GM18508 (cell line): Measurements from ENCODE around the gene FOCAD.

ENCODE experiments used
- ATAC-seq: cut with Tn5 transposase; IDR thresholded peaks from one replicate; pipeline ENCODE4 v1.9.1; 2021; ENCODE audit warnings: moderate number of reproducible peaks; ENCODE audit not compliant: insufficient read depth, unreplicated experiment

The FOCAD gene

DNA sequence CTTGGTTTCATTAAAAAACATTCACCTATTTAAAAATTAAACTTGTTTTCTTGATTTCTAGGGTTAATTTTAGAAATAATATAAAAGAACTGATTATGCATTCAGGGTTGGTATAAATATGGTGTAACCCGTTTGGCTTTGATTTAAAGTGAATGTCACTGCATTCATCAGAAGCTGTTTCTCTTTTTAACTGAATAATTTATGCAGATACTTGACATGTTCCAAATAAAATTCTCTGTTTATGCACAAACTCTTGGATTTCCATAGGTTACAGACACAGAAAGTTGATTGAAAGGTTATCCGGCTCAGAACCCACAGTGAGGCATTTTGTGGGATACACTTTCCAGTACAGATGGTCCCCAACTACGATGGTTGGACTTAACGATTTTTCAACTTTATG lies 186.1 kb downstream of the FOCAD start:
- no peak for ATAC-seq

DNA sequence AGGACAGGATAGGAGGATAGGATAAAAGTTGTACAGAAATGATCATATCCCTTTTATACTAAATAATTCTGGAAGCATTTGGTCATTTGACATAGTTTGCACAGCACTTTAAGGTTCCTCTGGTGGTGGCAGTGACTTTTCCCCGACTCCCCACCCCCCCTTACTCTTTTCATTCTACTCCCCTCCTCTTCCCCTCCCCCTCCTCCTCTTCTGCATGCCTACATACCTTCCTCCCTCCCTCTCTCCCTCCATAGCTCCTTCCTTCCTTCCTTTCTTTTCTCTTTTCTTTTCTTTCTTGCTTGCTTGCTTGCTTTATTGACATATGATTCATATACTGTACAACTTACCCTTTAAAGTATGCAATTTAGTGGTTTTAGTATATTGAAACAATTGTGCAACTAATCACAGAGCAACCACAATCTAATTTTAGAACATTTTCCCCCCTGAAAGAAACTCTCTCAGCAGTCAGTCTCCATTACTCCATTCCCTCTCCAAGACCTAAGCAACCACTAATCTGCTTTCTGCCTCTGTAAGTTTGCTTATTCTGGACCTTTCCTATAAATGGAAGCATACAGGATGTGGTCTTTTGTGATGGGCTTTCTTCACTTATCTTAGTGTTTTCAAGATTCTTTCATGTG lies 188.4 kb downstream of the FOCAD start:
- no peak for ATAC-seq

DNA sequence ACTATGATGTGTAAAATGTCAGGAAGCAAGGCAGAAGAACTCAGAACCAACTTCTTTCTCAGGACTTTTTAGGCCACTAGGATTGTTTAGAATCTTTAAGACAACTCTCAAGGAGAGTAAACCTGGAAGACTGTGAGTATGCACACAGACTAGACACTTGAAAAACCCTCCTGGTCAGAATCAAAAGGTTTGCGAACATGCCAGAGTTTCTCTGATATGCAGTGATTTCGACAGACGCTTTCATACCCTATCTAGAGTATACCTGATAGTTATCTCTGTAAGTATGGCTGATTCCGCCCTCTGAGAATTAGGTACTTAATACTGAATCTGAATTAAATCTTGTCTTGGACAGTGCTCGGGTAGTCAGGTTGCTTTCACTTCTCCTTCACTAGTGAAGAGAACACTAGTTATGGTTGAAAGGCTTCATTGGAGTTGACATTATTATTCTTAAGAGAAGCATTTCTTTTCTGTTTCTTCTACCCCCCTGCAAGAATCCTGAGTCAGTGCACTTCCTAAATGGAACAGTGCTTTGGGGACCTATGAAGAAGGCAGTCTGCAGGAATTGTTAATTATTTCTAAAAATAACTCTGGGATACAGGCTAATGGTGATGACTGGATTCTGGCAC lies 189.3 kb downstream of the FOCAD start:
- ATAC-seq, result no peak

DNA sequence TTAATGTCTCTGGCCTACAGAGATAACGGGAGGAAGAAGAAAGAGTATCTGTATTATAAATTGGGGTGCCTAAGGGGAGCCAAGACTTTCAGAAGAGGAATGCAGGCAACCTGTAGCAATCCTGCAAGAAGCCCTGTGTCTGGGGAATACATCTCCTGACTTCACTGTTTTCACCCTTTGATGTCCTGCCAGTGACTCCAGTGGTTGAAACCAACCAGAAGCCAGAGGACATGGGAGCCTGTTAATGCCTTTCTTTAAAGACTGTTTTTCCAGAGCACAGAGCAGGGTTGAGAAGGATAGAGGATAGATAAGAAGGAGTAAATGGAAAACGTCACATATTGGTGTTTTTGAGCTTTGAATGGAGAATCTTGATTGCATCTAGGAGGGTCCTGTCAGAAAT lies 196.2 kb downstream of the FOCAD start:
- no peak for ATAC-seq

DNA sequence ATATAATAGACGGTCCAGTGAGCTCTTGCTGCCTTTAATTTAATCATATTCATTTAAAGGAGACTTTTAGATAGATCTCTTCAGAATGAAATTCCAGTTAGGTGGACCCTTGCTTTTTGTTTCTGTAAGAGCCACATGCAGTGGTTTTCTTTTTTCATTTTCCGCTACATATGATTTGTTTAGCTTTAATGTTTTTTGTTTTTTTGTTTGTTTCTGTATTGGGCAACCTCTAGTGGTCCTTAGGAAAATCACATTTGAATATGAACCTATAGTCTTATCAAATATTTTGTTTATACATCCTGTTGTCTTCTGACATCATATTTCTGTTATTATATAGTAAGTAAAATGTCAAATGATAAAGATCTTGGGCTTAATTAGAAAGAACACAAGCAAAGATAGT lies 196.6 kb downstream of the FOCAD start:
- ATAC-seq, result no peak

DNA sequence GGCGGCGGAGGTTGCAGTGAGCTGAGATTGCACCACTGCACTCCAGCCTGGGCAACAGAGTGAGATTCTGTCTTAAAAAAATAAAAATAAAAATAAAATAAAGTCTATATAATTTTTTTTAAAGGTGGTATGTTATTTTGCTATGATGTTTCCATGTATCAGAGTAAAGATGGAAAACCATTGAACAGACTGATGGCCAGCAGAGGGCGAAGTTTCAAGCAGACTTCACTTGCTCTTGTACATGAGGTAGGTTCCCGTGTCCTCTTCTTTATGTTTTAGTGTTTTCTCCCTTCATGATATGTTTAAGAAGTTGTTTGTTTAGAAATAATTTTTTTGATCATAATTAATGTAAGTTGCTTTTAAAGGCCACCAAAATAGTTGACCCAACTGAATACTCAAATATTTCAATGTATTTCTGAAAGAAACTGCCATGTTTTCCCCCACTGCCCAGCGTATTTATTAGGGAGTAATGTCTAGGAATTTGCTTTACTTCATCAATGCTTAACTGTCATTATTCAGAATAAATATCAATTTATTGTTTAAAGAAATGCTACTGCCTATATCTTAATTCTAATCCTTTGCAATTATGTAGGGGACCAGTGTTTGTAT lies 201.0 kb downstream of the FOCAD start:
- ATAC-seq, result no peak

DNA sequence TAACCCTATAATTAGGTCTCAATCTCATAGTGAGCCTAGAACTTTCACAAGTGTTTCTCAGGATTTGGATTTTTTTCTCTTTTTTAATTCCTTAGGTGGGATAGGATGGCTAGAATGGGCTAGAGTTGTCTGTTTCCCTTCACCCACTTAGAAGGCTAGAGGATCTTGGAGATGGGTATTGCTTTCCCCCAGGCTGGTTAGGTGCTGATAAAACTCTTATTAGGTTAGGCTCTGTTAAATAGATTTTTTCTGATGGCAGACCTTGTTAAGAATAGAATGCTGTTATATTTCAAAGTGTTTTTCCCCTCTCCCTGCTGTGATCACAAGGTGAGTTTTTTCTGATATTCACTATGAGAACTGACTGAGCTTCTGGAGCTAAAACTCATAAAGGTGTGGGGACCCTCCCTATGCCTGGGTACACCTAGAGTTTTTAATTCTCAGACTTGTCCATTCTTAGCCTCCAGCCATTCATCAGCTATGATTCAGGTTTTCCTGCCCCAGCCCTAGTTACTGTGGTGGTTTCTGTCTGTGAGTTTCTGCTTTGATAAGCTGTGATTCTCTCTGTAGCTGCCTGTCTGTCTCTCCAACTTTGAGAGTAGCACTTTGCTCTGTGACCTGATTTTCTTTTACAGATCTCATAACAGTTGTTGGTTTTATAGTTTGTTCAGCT lies 215.0 kb downstream of the FOCAD start:
- no peak for ATAC-seq

DNA sequence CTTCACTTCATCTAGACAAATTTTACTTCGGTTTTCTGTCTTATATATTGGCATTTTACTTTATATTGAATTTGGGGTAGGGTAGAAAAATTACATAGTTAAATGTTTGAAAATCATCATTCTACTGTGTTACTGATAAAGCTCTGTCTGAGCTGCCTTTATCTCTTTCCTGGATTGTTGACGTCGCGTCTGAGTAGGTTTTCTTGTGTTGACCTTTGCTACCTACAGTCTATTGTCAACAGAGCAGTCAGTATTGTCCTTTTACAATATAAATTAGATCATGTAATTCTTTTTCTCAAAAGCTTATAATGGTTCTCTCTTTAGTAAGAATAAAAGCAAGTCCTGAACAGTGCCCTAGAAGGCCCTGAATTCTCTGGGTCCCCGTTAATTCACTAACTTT lies 219.2 kb downstream of the FOCAD start:
- no peak for ATAC-seq

DNA sequence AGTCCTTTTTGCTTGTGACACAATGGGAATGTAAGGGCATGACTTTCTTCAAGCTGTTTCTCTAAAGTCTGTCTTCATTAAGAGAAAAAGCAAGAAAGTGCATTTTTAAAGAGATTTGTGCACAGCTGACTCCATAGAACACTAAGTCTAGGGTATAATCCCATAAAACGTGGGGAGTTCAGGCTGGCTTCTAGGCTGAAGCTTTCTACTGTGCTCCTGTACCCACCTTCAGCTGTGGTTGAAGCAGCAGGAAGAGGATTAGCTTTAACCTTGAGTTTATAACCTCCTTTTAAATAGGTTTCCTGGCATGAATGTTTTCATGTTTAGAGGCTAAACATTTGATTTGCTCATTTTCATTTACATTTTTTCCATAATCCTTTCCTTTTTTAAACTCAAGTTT lies 220.9 kb downstream of the FOCAD start:
- ATAC-seq, result no peak

DNA sequence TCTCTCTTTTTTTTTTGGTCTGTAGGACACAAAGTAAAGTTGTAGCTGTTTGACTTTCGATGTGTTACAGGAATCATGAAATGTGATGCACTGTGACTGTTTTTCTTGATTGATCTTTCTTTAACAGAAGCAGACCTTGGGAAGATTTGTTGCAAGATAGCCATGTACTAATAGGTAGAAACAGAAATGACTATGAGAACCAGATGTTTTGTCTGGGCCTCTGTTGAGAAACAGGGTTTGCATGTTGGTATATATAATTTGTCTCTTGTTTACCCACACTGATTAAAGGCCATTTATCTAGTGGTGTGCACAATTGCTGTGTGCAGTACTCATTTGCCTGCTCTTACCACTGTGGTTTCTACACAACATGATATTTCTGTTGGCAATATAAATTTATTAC lies 222.3 kb downstream of the FOCAD start:
- no peak for ATAC-seq

DNA sequence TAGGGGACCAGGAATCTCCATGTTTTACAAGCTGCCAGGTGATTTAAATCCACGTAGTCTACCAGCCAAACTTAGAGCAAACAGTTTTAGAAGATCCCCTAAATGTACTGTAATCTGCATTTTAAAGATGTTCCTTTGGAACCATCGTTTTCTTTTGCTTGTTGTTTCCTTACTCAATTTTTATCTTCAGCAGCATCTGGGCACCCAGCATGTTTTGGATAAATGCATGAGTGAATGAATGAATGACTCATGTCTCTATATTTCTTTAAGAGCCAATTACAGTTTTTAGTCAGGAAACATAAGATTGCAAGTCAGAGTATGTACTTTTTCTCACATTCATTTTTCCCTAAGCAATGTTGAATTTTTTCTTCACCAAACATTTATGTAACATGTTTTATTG lies 224.4 kb downstream of the FOCAD start:
- no peak for ATAC-seq

DNA sequence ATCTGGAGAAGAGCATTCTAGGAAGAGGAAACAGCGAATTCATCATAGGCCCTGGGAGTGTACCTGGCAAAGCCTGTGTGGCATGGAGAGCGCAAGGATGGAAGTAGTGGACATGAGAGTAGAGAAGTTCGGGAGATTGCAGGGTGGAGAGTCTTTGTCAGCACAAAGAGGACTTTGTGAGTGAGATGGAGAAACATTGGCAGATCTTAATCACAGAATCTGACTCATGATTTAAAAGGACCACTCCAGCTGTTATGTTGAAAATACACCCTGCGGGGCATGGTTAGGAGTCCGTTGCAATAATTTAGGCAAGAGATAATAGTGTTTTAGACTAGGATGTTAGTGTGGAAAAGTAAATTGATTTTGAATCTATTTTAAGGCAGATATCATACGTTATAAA lies 230.5 kb downstream of the FOCAD start:
- no peak for ATAC-seq

DNA sequence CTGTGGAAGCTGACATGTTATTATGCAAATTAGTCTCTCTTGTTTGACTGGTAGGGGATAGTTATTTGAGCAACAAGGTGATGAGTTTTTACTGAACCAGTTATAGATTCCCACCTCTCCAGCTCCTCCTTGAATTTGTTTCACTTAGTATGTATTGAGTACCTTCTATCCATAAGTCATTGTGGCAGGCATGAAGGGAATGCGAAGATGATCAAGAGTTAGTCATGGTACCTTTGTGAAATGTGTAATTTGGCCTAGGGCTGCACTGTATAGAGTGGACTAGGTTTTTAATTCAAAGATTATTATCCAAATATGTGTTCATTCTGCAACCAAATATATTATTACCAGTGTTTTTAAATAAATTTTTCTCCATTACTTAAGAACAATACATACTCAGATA lies 237.3 kb downstream of the FOCAD start:
- ATAC-seq, result no peak

DNA sequence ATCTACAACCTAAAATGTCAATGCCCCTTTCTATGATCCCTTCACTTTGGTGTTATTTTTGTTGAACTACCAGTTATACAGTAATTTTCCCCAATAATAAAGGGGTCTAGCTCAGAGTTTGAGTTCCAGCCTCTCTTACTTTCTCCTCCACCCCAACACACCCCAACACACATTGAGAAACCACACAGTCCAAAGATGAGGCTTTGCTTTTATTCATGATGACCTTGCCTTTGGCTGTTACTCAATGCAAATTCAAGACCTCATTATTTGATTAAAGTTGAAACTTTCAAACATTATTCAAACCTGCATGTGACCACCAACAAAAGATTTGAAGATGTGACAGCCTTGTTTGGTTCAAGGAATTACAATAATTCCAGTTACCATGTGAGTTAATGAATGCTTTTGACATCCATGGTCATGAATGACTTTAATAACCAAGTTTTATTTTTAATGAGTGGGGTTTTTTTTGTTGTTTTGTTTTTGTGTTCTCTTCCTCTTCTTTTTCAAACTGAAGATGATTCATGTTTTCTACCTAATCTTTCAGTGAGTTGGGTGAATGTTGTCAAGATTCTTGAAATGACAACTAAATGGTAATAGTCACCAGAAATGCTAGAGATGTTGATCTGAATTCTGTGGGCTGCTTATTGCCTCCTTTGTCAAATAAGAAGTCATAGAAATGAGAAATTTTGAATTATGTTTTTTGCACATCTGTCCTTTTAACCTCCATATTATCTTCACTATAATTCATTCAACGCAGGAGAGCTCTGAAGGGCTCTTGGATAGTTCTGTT lies 241.4 kb downstream of the FOCAD start:
- no peak for ATAC-seq

DNA sequence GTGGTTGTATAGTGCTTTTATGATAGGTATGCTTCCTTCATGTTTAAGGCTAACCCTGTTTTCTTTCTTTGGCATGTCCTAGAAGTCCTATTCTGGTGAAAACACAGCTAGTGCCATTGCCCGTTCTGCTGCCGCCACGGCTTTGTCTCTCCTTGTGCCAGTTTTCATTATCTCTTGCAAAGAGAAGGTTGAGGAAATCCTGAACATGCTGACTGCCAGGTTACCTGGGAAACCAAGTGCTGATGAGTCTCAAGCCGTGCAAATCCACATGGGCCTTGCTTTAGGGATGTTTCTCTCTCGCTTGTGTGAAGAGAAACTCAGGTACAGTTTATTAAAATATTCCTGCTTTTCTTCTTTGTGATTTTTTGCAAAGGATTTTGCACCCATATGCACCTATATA lies 245.2 kb downstream of the FOCAD start:
- ATAC-seq, result no peak

DNA sequence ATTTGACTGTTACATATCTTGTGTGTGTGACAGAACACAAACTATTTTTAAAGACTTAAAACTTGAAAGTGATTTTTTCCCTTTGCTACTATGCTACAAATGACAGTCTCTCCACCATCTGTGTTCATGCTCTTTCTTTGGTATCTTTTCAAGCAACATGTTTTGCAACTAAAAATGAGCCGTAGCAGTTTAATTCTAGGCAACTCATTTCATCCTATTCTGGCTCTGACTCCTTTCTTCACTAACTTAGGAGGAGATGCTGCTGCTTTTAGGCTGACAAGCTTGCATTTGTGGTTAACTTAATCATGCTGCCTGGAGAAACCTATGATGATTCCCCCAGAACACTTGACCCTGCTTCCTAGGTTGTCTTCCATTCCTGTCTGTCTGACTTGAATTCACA lies 246.8 kb downstream of the FOCAD start:
- no peak for ATAC-seq

DNA sequence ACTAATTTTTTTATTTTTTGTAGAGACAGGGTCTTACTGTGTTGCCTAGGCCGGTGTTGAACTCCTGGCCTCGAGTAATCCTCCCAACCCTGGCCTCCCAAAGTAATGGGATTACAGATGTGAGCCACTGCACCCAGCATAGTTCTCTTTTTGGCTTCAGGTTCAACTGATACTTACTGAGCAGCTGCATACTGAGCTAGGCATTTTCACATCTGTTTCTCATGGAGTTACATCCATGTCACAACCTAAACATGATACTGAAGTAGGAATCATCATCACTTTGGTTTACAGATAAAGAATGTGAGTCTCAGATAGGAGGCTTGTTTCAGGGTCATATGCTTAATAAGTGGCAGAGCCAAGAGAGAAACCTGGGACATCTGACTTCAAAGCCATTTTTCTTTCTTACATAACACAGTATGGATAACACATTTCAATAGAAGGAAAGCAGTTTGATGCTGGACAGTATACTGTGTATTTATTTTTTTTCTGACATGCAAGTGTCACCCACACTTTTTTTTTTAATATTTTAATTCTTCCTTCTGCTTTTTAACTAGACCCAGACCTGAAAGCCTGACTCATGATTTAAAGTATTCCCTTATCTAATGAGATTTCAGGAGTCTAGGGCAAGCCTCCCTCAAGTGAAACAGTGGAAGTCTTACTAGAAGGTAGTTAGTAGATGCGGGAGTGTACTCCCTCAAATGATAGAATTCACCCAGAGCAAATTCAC lies 256.6 kb downstream of the FOCAD start:
- ATAC-seq, result no peak

DNA sequence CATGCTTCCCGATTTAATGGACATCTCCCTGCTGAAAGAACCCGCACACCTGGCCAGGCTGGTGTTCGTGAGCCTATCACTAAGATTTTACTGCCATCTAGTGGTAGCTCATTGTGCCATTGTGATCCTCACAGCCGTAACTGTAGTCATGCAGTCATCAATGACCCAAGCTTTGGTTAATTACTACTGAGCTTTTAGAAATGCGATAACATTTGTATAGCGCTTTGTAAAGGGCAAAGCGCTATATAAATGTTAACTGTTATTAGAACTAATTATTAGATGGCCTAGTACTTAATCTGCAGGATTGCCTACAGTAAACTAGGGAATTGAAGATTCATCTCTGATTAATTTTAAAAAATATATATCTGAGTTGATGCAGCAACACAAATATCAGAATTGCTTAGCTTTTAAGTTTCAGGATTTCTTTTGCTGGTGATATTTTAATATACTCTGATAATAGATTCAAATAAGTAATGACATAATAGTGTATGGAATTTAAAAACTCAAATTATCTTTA lies 257.2 kb downstream of the FOCAD start:
- peak; percentile 90 for ATAC-seq

DNA sequence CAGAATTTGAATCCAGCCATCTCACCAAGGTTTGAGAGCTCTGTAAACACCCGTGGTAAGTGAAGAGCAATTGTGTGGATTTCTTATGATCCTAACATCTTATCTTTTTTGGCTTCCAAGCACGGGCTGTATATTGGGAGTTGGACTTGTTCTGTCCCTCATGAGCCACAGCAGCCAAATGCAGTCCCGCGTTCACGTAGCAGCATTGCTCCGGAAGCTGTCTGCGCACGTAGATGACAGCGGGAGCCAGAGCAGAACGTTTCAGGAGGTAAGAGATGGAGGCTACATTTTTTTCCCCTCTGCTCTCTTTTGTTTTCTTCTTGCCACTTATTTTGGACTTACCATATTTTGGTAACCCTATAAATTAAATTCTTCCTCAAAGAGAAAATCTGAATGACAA lies 260.4 kb downstream of the FOCAD start:
- ATAC-seq, result no peak

DNA sequence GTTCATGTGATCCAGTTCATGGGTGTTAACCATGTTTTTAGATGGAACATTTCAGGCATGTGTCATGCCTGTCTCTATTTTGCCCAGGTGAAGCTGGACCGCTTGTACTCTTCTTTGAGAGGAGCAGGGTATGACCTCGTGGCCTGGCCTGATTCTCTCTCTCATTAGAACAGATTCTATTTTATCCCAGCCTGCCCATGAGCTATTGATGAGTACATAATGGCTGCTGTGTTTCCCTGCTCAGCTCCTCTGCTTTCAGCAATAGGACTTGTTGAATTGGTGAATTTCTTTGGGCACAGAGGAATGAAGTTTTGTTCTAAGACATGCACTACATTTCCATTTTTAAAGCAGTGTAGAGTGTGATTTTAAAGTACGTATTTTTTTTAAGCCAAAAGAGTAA lies 261.2 kb downstream of the FOCAD start:
- ATAC-seq, result no peak
